ENCODE measurements around the gene BHLHA9.
"Not testable (repeated sequence)": the region's sequence is repeated elsewhere in the genome, so short reads cannot be mapped to it uniquely, and the experiment has no call there.

The BHLHA9 gene

DNA sequence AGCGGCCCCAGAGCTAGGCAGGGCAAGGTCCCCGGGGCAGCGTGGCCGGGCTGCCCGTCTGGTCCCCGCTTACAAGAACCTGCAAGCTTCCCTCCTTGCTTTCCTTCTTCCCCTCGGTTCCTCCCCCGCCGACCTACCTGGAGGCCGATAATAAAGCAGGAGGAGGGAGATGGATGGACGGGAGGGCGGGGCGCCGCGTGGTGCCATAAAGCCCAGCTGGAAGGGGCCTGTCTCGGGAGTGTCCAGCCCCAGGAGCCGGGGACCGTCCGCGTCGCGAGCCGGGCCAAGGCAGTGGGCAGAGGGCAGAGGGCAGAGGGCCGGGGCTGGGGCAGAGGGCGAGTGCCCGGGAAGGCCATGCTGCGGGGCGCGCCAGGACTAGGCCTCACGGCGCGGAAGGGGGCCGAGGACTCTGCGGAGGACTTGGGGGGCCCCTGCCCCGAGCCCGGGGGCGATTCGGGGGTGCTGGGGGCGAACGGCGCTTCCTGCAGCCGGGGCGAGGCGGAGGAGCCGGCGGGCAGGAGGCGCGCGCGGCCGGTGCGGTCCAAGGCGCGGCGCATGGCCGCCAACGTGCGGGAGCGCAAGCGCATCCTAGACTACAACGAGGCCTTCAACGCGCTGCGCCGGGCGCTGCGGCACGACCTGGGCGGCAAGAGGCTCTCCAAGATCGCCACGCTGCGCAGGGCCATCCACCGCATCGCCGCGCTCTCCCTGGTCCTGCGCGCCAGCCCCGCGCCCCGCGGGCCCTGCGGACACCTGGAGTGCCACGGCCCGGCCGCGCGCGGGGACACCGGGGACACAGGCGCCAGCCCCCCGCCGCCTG, at the start of gene BHLHA9:
TSS of gene BHLHA9 (plus strand) at position 235 of the 820 bp plus-strand sequence. CDS start at position 355, 120 bp downstream.
- no peak for DNase-seq

DNA sequence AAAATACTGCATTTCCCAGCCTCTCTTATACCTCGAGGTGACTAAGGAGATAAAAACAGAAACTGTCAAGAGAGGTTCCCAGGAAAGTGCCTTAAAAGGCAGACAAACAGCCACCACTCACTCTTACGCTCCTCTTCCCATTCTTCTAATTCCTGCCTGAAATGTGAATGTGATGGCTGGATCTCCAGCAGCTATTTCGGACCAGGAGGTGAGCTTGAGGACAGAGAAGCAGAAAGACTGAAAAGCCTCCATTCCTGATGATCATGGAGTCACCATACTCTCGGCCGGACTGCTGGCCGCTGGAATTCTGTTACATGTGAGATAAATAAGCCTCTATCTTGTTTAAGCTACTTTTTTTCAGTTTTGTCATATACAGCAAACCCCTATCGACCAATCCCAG, 49.0 kb upstream of the BHLHA9 start:
- no peak for DNase-seq

DNA sequence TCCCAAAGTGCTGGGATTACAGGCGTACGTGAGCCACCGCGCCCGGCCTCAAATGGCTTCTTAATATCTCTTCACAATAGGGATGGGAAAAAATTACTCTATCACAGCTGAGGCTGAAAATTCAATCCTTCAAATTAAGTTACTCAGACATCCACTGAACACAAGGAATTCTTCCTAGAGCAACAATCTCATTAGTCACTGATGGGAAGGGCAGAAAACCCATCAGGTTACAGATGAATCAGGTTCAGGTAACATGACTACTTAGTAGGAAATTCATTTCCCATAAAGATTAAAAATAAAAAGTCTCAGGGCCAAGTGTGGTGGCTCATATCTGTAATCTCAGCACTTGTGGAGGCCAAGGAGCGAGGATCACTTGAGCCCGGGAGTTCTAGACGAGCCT, 47.9 kb upstream of the BHLHA9 start:
- no peak for DNase-seq

DNA sequence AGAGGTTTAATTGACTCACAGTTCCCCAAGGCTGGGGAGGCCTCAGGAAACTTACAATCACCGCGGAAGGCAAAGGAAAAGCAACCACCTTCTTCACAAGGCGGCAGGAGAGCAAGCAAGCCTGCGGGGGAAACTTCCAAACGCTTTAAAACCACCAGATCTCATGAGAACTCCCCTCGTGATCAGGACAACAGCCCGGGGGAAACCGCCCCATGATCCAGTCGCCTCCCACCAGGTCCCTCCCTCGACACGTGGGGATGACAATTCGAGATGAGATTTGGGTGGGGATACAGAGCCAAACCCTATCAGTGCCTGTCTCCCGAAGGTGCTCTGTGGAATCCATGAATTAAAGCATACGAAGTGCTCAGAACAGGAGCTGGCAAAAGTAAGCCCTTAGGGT, 46.6 kb upstream of the BHLHA9 start:
- no peak for DNase-seq

DNA sequence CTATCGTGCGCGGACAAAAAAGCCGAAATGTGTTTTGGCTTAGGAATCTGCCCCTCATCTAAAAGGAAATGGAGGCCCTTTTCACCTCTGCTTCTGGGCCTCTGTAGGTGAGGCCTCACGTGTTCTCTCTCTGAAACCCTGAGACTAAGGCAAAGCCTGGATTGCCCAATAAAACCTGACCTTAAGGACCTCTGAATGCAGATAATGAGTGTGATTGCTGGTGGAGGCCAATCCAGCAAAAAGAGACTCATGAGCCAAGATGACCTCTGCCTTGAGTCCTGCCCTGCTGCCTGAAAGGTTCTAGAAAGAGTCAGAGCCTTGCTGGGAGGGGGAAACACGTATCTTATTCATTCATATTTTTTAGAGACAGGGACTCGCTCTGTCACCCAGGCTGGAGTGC, 45.9 kb upstream of the BHLHA9 start:
- DNase-seq = no peak

DNA sequence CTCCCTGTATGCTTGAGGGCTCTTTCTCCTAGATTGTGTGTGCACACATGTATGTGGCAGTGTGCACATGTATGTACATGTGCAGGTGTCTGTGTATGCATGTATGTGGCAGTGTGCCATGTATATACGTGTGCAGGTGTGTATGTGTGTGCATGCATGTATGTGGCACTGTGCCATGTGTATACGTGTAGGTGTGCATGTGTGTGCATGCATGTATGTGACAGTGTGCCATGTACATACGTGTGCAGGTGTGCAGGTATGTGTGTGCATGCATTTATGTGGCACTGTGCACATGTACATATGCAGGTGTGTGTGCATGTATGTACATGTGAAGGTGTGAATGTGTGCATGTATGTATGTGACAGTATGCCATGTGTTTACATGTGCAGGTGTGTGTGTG, 43.9 kb upstream of the BHLHA9 start:
- DNase-seq = no peak

DNA sequence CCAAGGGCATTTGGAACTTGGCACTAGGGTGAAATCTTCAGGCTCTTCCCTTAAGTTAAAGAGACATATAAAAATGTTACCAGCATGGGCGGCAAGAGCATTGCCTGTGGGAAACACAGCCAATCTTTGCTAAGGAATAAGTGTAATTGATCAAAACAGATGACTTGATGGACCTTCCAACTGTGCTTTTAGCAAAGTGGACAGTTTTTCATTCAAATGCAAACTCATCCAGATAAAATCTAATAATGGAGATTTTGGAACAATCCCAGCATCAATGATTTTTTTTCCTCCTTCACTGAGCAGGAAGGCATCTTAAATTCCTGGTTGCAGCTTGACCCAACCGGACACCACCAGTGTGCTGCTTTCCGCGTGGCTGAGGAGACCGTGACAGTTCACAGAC, 42.9 kb upstream of the BHLHA9 start:
- DNase-seq = no peak

DNA sequence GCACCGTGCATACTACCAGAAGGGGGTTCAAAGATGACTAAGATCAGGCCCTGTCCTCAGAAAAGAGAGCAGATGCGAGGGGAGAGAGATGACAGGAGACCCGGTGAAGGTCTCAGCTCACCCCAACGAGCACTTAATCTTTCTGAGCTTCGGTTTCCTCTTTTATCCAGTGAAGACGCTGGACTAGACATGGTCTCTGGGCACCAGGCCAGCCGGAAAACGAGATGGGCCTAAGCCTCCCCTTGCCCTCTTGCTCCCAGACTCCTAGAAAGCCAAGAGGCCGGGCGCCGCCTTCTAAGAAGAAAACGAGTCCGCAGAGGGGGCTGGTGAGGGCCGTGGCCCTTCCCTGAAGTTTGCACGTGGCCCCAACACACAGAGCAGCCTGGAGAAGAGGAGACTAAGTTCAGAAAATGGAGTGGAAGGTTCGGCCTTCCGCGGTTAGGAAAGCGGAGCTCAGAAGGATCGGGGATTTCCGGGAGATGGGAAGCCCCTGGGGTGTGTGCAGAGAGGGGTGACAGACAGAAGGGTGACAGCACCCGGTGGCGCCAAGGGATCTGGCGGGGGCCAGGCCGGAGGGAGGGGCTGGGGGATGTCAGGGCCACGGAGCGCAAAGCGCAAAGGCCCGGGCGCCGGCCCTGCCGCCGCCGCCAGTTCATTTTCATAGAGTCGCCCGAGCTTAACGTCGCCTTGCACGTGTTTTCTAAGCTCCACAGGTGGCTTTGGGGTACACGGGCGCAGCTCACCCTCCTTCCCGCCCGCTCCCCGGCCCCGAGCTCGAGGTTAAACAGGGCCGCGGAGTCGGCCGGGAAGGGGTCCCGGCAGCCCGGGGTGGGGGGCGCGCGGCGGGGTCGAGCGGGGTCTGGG, 42.1 kb upstream of the BHLHA9 start:
- no peak for DNase-seq

DNA sequence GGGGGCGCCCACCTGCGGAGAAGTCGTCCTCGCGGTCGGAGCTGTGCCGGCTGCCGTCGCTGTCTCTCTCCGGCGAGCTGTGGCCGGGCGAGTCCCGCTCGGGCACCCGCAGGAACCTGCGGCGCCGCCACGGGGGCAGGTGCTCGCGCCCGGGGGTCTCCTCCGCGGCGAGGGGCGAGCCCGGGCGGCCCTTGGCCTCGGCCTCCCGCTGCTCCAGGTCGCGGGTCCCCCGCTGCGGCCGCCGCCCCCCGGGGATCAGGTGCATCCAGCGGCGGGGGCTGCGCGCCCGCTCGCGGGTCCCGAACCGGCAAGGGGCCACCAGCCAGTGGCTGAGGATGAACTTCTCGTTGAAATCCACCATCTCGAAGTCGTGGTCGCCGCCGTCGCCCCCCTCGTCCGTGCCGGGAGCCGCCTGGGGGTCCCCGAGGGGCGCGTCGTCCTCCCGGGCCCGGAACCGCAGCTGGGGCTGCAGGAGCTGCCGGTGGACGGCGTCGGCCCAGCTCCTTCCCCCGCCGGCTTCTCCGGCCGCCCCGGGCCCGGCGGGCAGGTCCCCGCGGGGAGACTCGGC, 41.4 kb upstream of the BHLHA9 start:
- DNase-seq = no peak

DNA sequence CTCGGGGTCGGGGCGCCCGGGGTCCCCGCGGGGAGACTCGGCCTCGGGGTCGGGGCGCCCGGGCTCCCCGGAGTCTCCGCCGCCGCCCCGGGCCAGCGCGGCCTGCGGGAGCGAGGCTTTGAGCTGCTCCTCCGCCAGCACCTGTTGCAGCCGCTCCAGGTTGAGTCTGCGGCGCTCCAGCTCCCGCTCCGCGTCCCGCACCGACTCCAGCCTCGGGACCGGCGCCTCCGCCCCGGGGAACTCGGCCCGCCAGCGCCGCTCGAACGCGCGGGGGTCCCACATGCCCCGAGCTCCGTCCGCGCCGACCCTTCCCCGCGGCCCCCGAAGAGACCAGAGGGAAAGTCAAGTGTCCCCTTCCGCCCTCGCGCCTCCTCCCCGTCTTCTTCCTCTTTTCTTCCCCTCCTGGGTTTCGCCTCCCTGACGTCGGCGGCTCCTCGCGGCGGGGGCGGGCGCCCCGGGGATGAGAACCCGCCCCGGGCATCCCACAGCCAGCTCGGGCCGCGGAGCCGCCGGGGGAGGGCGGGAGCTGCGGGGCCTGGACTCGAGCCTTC, 40.8 kb upstream of the BHLHA9 start:
- DNase-seq = peak; percentile 32

DNA sequence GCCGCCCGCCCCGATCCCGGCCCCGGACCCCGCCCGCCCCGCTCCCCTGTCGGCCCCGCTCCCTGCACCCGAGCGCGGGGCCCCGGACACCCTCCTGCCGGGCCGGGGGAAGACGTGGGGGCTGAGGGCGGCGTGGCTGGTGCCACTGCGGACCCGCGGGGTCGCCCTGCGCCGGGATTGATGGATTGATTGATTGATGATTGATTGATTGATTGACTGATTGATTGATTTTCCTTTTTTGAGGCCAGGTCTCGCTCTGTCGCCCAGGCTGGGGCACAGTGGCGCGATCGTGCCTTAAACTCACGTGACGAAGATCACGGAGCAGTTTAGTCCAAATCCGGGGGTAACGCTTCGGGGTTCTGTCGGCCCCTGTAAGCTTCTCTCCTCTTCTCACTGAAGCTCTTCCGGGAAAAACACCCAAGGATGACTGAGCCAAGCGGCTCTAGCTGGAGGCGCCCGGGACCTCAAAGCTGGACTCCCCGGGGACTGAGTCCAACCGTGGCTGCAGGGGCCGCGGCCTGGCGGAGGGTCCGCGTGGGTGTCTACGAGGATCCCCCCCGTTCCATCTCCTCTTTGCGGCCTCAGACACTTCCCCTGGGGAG, 40.2 kb upstream of the BHLHA9 start:
- no peak for DNase-seq

DNA sequence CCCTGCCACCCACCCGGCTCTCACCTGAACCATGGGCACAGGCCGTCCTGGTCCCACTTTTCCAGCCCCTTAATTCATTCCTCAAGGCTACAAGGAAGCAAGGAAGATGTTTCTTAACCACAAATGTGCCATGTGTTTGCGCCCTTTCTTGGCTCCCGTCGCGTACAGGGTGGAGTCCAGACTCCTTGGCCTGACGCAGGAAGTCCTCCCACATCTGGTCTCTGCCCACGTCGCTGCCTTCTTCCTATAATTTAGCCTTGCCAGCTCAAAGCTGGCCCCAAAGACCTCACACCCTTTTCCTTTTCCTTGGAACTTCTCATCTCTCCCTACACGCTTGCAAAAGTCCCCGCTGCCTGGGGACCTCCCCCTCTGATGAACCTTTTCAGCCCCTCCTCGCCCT, 38.8 kb upstream of the BHLHA9 start:
- no peak for DNase-seq

DNA sequence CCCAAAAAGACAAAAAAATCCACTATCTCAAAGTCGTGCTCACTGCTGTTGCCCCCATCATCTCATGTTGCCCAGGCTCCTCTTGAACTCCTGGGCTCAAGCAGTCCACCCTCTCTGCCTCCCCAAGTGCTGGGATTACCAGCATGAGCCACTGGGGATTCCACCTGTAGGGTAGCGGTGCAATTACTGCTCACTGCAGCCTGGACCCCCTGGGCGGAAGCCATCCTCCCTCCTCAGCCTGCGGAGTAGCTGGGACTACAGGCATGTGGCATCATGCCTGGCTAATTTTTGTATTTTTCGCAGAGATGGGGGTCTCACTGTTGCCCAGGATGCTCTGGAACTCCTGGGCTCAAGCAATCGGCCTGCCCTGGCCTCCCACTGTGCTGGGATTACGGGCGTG, 37.9 kb upstream of the BHLHA9 start:
- no peak for DNase-seq

DNA sequence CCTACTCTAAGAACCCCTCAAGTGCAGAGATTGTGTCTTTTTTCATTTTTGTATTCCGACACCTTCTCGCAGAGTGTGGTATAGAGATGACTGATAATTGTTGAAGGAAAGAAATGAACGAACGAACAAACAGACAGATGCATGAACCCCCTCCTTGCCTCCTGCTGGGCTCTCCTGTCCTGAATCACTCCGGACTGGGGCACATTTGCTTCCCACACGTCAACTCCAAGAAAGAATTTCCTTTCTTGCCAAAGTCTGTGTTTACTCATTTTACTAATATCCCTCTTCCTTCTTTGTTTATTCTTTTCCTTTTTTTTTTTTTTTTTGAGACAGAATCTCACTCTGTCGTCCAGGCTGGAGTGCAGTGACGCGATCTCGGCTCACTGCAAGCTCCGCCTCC, 37.5 kb upstream of the BHLHA9 start:
- no peak for DNase-seq

DNA sequence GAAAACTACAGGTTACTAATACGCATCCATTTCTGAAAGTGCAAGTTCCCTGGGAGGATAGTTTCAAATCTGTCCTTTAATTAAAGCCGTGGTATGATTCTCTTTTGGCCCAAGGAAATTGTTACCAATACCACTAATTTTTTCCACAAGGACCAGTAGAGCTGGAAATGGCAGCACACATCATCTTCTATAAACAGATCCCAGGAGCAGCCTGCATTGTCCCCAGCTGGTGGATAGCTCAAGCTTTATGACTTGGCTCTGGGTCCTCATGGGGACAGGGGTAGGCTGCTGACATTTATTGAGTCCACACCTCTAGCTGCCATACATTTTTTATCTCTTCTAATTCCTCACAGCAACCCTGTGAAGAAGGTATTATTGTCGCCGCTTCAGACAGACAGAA, 35.8 kb upstream of the BHLHA9 start:
- no peak for DNase-seq

DNA sequence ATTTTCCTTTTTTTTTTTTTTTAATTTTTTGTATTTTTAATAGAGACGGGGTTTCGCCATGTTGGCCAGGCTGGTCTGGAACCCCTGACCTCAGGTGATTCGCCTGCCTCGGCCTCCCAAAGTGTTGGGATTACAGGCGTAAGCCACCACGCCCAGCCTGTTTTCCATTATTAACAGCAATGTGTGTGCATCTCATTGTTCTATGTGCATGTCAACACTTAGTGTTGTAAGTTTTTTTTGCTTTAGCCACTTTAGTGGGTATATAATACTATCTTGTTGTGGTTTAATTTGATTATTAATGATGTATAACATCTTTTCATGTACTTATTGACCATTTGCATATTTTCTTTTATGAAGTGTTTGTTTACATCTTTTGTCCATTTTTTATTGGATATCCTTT, 32.8 kb upstream of the BHLHA9 start:
- DNase-seq = no peak

DNA sequence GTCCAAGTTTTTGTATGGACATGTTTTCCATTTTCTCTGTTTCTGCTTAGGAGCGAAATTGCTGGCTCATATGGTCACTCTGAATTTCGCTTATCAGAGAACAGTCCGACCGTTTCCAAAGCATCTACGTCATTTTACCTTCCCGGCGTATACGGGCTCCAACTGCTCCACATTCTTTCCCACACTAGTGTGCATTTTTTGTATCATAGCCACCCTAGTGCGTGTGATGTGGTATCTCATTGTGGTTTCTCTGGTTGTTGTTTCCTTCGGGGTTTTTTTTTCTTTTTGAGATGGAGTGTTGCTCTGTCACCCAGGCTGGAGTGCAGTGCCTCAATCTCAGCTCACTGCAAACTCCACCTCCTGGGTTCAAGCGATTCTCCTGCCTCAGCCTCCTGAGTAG, 31.0 kb upstream of the BHLHA9 start:
- no peak for DNase-seq

DNA sequence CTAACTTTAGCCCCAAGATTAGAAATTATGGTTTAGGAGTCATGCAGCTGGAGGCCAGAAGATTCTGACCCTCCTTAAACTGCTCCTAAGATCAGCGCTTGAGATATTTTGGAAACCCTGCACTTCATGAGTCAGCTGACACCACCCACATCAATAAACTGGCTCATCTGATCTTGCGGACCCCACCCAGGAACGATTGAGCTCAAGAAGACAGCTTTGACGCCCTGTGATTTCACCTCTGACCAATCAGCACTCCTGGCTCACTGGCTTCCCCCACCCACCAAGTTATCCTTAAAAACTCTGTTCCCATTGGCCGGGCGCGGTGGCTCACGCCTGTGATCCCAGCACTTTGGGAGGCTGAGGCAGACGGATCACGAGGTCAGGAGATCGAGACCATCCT, 29.8 kb upstream of the BHLHA9 start:
- DNase-seq = not testable (repeated sequence)

DNA sequence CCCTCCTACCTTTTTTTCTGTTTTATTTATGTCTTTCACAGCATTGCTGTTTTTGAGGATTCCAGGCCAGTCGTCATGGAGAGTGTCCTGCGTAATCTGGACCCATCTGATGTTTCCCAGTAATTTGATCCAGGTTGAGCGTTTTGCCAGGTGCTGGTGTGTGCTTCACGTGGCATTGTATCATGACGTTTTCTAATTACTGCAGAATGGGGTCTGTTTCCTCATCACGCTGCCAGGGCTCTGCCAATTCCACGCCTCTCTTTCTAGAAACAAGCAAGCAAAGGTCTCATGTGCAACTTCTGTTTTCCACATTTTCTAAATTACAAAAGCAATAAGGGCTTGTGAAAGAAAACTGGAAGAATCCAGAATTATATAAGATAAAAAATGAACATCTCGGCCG, 28.3 kb upstream of the BHLHA9 start:
- no peak for DNase-seq

DNA sequence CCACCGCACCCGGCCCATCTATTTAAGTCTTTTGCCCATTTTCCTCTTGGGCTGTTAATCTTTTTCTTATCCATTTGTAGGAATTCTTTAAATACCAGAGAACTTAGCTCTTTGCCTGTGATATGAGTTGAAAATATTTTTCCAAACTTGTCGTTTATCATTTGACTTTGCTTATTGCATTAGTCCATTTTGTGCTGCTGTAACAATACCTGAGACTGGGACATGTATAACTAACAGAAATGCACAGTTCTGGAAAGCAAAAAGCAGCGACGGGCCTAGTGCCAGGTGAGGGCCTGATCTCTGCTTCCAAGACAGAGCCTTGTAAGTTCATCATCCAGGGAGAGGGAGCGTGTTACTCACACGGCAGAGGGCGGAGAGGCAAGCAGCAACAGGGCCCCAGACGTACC, 25.6 kb upstream of the BHLHA9 start:
- DNase-seq = no peak

DNA sequence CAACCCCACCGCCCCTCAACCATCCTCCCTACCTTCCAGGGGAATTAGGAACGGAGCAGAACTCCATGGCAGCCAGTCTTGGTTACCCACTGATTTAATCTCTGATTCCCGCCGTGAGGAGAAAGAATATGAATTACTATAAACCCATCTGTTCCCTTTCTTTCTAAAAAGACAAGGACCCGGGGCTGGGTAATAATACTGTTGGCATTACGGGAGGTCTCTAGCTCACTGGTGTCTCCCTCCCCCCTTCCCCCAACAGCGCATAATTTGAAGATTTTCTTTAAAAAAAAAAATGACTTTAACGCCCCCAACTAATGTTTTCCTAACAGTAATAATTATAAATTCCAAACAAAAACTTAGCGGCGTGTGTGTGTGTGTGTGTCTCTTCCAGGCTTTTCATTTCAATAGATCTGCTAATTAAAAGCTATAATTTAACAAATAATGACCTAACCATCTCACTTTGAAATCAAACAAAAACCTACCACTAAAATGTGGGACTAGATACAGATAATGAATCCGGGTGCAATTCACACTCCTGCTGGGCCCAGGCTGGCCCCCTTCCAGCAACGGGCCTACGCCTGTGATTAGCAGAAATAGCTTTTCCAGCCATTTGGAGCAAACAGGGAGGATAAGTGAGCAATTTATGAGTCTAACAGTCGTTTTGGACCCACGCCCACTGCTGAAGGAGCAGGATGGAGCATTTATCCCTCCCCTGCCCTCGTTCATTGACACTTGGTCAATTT, 18.2 kb upstream of the BHLHA9 start:
- no peak for DNase-seq

DNA sequence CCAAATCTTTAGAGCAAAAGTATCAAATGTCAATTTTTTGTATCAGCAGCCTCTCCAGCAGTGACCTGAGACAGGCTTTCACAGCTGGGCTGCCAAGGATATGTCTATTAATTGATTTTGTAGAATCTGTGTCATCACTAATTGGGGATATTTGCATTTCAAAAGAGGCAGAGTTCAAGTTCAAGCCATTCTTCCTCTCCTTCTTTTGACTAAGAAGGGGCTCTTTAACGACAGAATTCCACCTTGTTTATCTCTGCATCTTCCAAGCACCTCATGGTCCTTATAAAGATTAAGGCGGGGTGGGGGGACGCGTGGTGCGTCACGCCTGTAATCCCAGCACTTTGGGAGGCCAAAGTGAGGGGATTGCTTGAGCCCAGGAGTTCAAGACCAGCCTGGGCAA, 15.2 kb upstream of the BHLHA9 start:
- DNase-seq = no peak
